Loucy (cell line): ENCODE measurements around the gene KLHL30.

Experiments
- H2AFZ ChIP-seq: fragments of 200-600 bp; sonication (generic); 2 replicates; pipeline ENCODE4 v1.6.0; 2016; ENCODE audit warnings: antibody characterized with exemption, mild to moderate bottlenecking, low read length, moderate library complexity
- H3F3A ChIP-seq: fragments of 200-600 bp; 2 replicates; pipeline ENCODE4 v1.6.0; 2016; ENCODE audit warnings: antibody characterized with exemption, low read depth, mild to moderate bottlenecking
- H3K27me3 ChIP-seq: fragments of 200-600 bp; sonication (generic); 2 replicates; pipeline ENCODE4 v1.6.1; 2014; ENCODE audit warnings: low read length, mild to moderate bottlenecking; ENCODE audit not compliant: insufficient read depth, poor library complexity, severe bottlenecking
- H3K36me3 ChIP-seq: fragments of 200-600 bp; sonication (generic); 2 replicates; pipeline ENCODE4 v1.6.1; 2016; ENCODE audit warnings: low read length; ENCODE audit not compliant: insufficient read depth
- H3K4me1 ChIP-seq: fragments of 200-600 bp; sonication (generic); 2 replicates; pipeline ENCODE4 v1.5.1; 2014; ENCODE audit warnings: low read length, mild to moderate bottlenecking; ENCODE audit not compliant: insufficient read depth, poor library complexity, severe bottlenecking
- H3K4me2 ChIP-seq: fragments of 200-600 bp; sonication (generic); 2 replicates; pipeline ENCODE4 v1.6.0; 2014; ENCODE audit warnings: antibody characterized with exemption, low read length, low read depth, mild to moderate bottlenecking; ENCODE audit not compliant: poor library complexity, severe bottlenecking
- H3K4me3 ChIP-seq: fragments of 200-600 bp; sonication (generic); 2 replicates; pipeline ENCODE4 v1.5.1; 2014; ENCODE audit warnings: low read length, mild to moderate bottlenecking, mixed read lengths; ENCODE audit not compliant: poor library complexity, severe bottlenecking
- H3K79me2 ChIP-seq: fragments of 200-600 bp; sonication (generic); 2 replicates; pipeline ENCODE4 v1.6.1; 2014; ENCODE audit warnings: low read length; ENCODE audit not compliant: insufficient read depth
- H3K9ac ChIP-seq: fragments of 200-600 bp; sonication (generic); 2 replicates; pipeline ENCODE4 v1.6.0; 2014; ENCODE audit warnings: mild to moderate bottlenecking, low read depth, low read length, moderate library complexity; ENCODE audit not compliant: poor library complexity, severe bottlenecking
- H3K9me2 ChIP-seq: fragments of 200-600 bp; sonication (generic); replicated peaks from 2 replicates; pipeline ENCODE4 v1.6.1; 2016; ENCODE audit warnings: low read depth, low read length, mixed read lengths
- H3K9me3 ChIP-seq: fragments of 200-600 bp; sonication (generic); 2 replicates; pipeline ENCODE4 v1.6.1; 2014; ENCODE audit warnings: mild to moderate bottlenecking, antibody characterized with exemption, low read length, low read depth; ENCODE audit not compliant: insufficient read depth
- H4K20me1 ChIP-seq: fragments of 200-600 bp; sonication (generic); 2 replicates; pipeline ENCODE4 v1.6.0; 2014; ENCODE audit warnings: antibody characterized with exemption, low read length, mild to moderate bottlenecking; ENCODE audit not compliant: insufficient read depth, poor library complexity, severe bottlenecking
- CTCF ChIP-seq: fragments of 200-600 bp; sonication (generic); conservative IDR thresholded peaks from 2 replicates; pipeline ENCODE4 v1.5.1; 2014; ENCODE audit warnings: mild to moderate bottlenecking, antibody characterized with exemption, low read length
- EZH2phosphoT487 ChIP-seq: fragments of 200-600 bp; IDR thresholded peaks from 2 replicates; pipeline ENCODE4 v1.6.1; 2018; ENCODE audit warnings: antibody characterized with exemption, mild to moderate bottlenecking, moderate library complexity, borderline replicate concordance

KLHL30 gene

GRCh38 chr2:238092486-238093035, 45.9 kb upstream of the KLHL30 start:
- Histone ChIP-seq H3K36me3 (no peaks in the 10 kb centered on the region), H3K4me2 (no peak overlapping the region), H3K27me3 (no peaks in the 10 kb centered on the region), H3K9ac (no peak overlapping the region), H3F3A (no peaks in the 10 kb centered on the region), H3K9me2 (no peaks in the 10 kb centered on the region), H4K20me1 (no peaks in the 10 kb centered on the region), H3K4me3 (no peak overlapping the region), H3K79me2 (no peaks in the 10 kb centered on the region), H3K4me1 (peaks cover 1% of the 10 kb centered on the region), H3K9me3 (no peaks in the 10 kb centered on the region), H2AFZ (no peak overlapping the region)
- no peak for TF ChIP-seq EZH2phosphoT487
- no peak for TF ChIP-seq CTCF

GRCh38 chr2:238093181-238094140, 45.0 kb upstream of the KLHL30 start:
- no peak for TF ChIP-seq EZH2phosphoT487
- TF ChIP-seq CTCF: no peak
- Histone ChIP-seq H3K4me1 (no peaks in the 10 kb centered on the region), H4K20me1 (no peaks in the 10 kb centered on the region)

GRCh38 chr2:238094438-238095022, 43.9 kb upstream of the KLHL30 start:
- Histone ChIP-seq H4K20me1 (no peaks in the 10 kb centered on the region), H3F3A (no peaks in the 10 kb centered on the region), H3K9me2 (no peaks in the 10 kb centered on the region), H3K4me2 (no peak overlapping the region), H3K9ac (no peak overlapping the region), H3K36me3 (no peaks in the 10 kb centered on the region), H3K4me1 (no peaks in the 10 kb centered on the region), H3K79me2 (no peaks in the 10 kb centered on the region), H3K4me3 (no peak overlapping the region), H3K9me3 (no peaks in the 10 kb centered on the region), H3K27me3 (no peaks in the 10 kb centered on the region), H2AFZ (no peak overlapping the region)
- TF ChIP-seq CTCF (no peak), EZH2phosphoT487 (no peak)

More at GRCh38 chr2:238093181-238094140, 45.0 kb upstream of the KLHL30 start:
- Histone ChIP-seq H3K36me3 (no peaks in the 10 kb centered on the region), H3K9me2 (no peaks in the 10 kb centered on the region), H3K4me2 (no peak overlapping the region), H3K9me3 (no peaks in the 10 kb centered on the region), H3K4me3 (no peak overlapping the region), H3K79me2 (no peaks in the 10 kb centered on the region), H3K27me3 (no peaks in the 10 kb centered on the region), H3F3A (no peaks in the 10 kb centered on the region), H3K9ac (no peak overlapping the region), H2AFZ (no peak overlapping the region)
